Measurements from ENCODE around the gene SCN1A.
"Not testable (repeated sequence)": the region's sequence is repeated elsewhere in the genome, so short reads cannot be mapped to it uniquely, and the experiment has no call there.

Gene SCN1A

GRCh38 chr2:166135152-166135848 lies 7.5 kb upstream of the SCN1A start:
- DNase-seq: no peak

GRCh38 chr2:166134252-166135151 lies 6.7 kb upstream of the SCN1A start:
- DNase-seq: no peak

GRCh38 chr2:166133653-166134052 lies 5.8 kb upstream of the SCN1A start:
- no peak for DNase-seq

- no peak for DNase-seq
These were observed 311 bp upstream of the SCN1A start for GRCh38 chr2:166128156-166128505.

GRCh38 chr2:166126007-166126639 lies 1.7 kb downstream of the SCN1A start:
- no peak for DNase-seq

GRCh38 chr2:166125557-166125956 lies 2.3 kb downstream of the SCN1A start:
- DNase-seq: no peak

- DNase-seq: no peak
These were observed 9.6 kb downstream of the SCN1A start for GRCh38 chr2:166118180-166118579.

- no peak for DNase-seq
These were observed 10.3 kb downstream of the SCN1A start for GRCh38 chr2:166117491-166117890.

- no peak for DNase-seq
These were observed 12.2 kb downstream of the SCN1A start for GRCh38 chr2:166115589-166115988.

- no peak for DNase-seq
These were observed 15.6 kb downstream of the SCN1A start for GRCh38 chr2:166112193-166112605.

- DNase-seq: no peak
These were observed 21.3 kb downstream of the SCN1A start for GRCh38 chr2:166106431-166107015.

GRCh38 chr2:166104773-166105172 lies 23.0 kb downstream of the SCN1A start:
- no peak for DNase-seq

GRCh38 chr2:166104084-166104483 lies 23.7 kb downstream of the SCN1A start:
- no peak for DNase-seq

GRCh38 chr2:166103277-166103676 lies 24.5 kb downstream of the SCN1A start:
- not testable (repeated sequence) for DNase-seq

GRCh38 chr2:166094325-166094724 lies 33.5 kb downstream of the SCN1A start:
- DNase-seq: no peak

- DNase-seq: no peak
These were observed 34.9 kb downstream of the SCN1A start for GRCh38 chr2:166092889-166093288.

GRCh38 chr2:166091439-166091838 lies 36.4 kb downstream of the SCN1A start:
- no peak for DNase-seq

GRCh38 chr2:166090908-166091307 lies 36.9 kb downstream of the SCN1A start:
- no peak for DNase-seq

- DNase-seq: no peak
These were observed 37.5 kb downstream of the SCN1A start for GRCh38 chr2:166090346-166090745.

GRCh38 chr2:166088634-166089033 lies 39.2 kb downstream of the SCN1A start:
- DNase-seq: no peak

GRCh38 chr2:166084301-166084700 lies 43.5 kb downstream of the SCN1A start:
- DNase-seq: no peak

- DNase-seq: no peak
These were observed 45.1 kb downstream of the SCN1A start for GRCh38 chr2:166082736-166083135.

GRCh38 chr2:166081852-166082251 lies 46.0 kb downstream of the SCN1A start:
- DNase-seq: no peak
